Sigmoid colon (tissue), 3 donors: Measurements from ENCODE around the gene MAPT.

ENCODE experiments used
- POLR2A ChIP-seq, 2 donors: fragments of 450-650 bp; IDR thresholded peaks; one replicate each; pipeline ENCODE4 v1.6.1; 2016; ENCODE audit warnings: antibody characterized with exemption in 2 of 2, mild to moderate bottlenecking in 2 of 2, moderate library complexity in 2 of 2
- TF ChIP-seq, protein P1 (sequence below), 4 experiments: fragments of 450-650 bp in 3 of 4; fragments of 200-600 bp in 1 of 4; IDR thresholded peaks; one replicate each; pipeline ENCODE4 v1.5.1; 2016 to 2019; ENCODE audit warnings: antibody characterized with exemption in 4 of 4, mild to moderate bottlenecking in 3 of 4, moderate library complexity in 2 of 4

GRCh38 chr17:46008591-46008990 is 114.2 kb downstream of the MAPT start:
- TF ChIP-seq, protein P1, sequence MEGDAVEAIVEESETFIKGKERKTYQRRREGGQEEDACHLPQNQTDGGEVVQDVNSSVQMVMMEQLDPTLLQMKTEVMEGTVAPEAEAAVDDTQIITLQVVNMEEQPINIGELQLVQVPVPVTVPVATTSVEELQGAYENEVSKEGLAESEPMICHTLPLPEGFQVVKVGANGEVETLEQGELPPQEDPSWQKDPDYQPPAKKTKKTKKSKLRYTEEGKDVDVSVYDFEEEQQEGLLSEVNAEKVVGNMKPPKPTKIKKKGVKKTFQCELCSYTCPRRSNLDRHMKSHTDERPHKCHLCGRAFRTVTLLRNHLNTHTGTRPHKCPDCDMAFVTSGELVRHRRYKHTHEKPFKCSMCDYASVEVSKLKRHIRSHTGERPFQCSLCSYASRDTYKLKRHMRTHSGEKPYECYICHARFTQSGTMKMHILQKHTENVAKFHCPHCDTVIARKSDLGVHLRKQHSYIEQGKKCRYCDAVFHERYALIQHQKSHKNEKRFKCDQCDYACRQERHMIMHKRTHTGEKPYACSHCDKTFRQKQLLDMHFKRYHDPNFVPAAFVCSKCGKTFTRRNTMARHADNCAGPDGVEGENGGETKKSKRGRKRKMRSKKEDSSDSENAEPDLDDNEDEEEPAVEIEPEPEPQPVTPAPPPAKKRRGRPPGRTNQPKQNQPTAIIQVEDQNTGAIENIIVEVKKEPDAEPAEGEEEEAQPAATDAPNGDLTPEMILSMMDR (IDR thresholded peaks at IDR 0.05) = no peak
- no peak for TF ChIP-seq POLR2A (IDR thresholded peaks at IDR 0.05)
